Astrocyte (in vitro differentiated cells and primary cell): ENCODE results near the gene VSTM2L. TPM values are rescaled to one million over a fixed set of nuclear protein-coding genes. Genes with fewer than 3 reads are reported as not detected.
A peak's percentile ranks its signal among the peaks of the same experiment; 100 is the strongest.

Experiments used
- DNase-seq: peaks from one replicate; pipeline ENCODE4 v3.0.0-alpha.2; 2010; ENCODE audit warnings: low read depth
- FAIRE-seq: peaks from 2 replicates; lab custom pipeline; 2011; peaks lifted over from hg19 to GRCh38; lab: Jason Lieb, UNC
- H2AFZ ChIP-seq: 2 replicates; pipeline ENCODE4 v1.6.0; 2012; ENCODE audit warnings: low read depth, low read length, inconsistent platforms
- H3K27ac ChIP-seq: 2 replicates; pipeline ENCODE4 v1.5.1; 2011; ENCODE audit warnings: low read depth, low read length, inconsistent platforms
- H3K27me3 ChIP-seq: 2 replicates; pipeline ENCODE4 v1.6.0; 2011; ENCODE audit warnings: low read length, inconsistent platforms; ENCODE audit not compliant: insufficient read depth
- H3K36me3 ChIP-seq: 2 replicates; pipeline ENCODE4 v1.5.1; 2011; ENCODE audit warnings: low read length, inconsistent platforms; ENCODE audit not compliant: insufficient read depth
- H3K4me1 ChIP-seq: 2 replicates; pipeline ENCODE4 v1.5.1; 2011; ENCODE audit warnings: low read length, inconsistent platforms; ENCODE audit not compliant: insufficient read depth
- H3K4me2 ChIP-seq: 2 replicates; pipeline ENCODE4 v1.6.0; 2012; ENCODE audit warnings: low read length, inconsistent platforms
- H3K4me3 ChIP-seq: 2 replicates; pipeline ENCODE4 v1.5.1; 2011; ENCODE audit warnings: low read depth, mild to moderate bottlenecking, low read length, inconsistent platforms; ENCODE audit not compliant: insufficient read depth
- H3K79me2 ChIP-seq: 2 replicates; pipeline ENCODE4 v1.6.0; 2012; ENCODE audit warnings: mild to moderate bottlenecking, low read length, inconsistent platforms; ENCODE audit not compliant: insufficient read depth
- H3K9ac ChIP-seq: 2 replicates; pipeline ENCODE4 v1.6.0; 2012; ENCODE audit warnings: mild to moderate bottlenecking, low read length, inconsistent platforms
- H3K9me3 ChIP-seq: 2 replicates; pipeline ENCODE4 v1.5.1; 2012; ENCODE audit warnings: low read depth, mild to moderate bottlenecking, low read length, inconsistent platforms; ENCODE audit not compliant: insufficient read depth
- H4K20me1 ChIP-seq: 2 replicates; pipeline ENCODE4 v1.6.0; 2012; ENCODE audit warnings: low read length, inconsistent platforms; ENCODE audit not compliant: insufficient read depth
- H3K27ac Mint-ChIP-seq: one replicate; pipeline ENCODE4 v1.8.0; 2021; ENCODE audit warnings: mild to moderate bottlenecking, mixed read lengths; ENCODE audit not compliant: unreplicated experiment
- H3K27me3 Mint-ChIP-seq: one replicate; pipeline ENCODE4 v1.8.0; 2021; ENCODE audit warnings: low read depth, mixed read lengths; ENCODE audit not compliant: unreplicated experiment
- H3K36me3 Mint-ChIP-seq: one replicate; pipeline ENCODE4 v1.8.0; 2021; ENCODE audit warnings: low read depth, mixed read lengths; ENCODE audit not compliant: unreplicated experiment
- H3K4me1 Mint-ChIP-seq: one replicate; pipeline ENCODE4 v1.8.0; 2021; ENCODE audit warnings: low read depth, mixed read lengths; ENCODE audit not compliant: unreplicated experiment
- H3K4me3 Mint-ChIP-seq: one replicate; pipeline ENCODE4 v1.8.0; 2021; ENCODE audit warnings: mild to moderate bottlenecking, moderate library complexity, mixed read lengths; ENCODE audit not compliant: unreplicated experiment
- H3K9me3 Mint-ChIP-seq: one replicate; pipeline ENCODE4 v1.8.0; 2021; ENCODE audit warnings: mild to moderate bottlenecking, mixed read lengths; ENCODE audit not compliant: unreplicated experiment
- EZH2 ChIP-seq: IDR thresholded peaks from 2 replicates; pipeline ENCODE4 v1.6.1; 2012; ENCODE audit warnings: mild to moderate bottlenecking, low read length, inconsistent platforms; ENCODE audit not compliant: insufficient read depth
- total RNA-seq: library from RNA; stranded (reverse); gene quantifications from 2 replicates; pipeline ENCODE4 v1.2.1, GENCODE V29; 2021
- TF ChIP-seq, protein P1 (sequence below): IDR thresholded peaks from 2 replicates; pipeline ENCODE4 v1.5.1; 2011; ENCODE audit warnings: low read depth, mild to moderate bottlenecking, inconsistent platforms, low read length, moderate library complexity; ENCODE audit not compliant: insufficient read depth

The VSTM2L gene
- total RNA-seq, 1 donor from 2014 or later: 18.5 TPM

- H3K9me3 ChIP-seq: no peaks in the 10 kb centered on the region
- peaks cover 10% of the 10 kb centered on the region for H3K27me3 ChIP-seq
- H3K4me3 ChIP-seq: no peak overlapping the region
- Mint-ChIP-seq H3K27ac (no peak overlapping the region), H3K36me3 (no peaks in the 10 kb centered on the region), H3K4me3 (no peak overlapping the region), H3K27me3 (peaks cover 27% of the 10 kb centered on the region), H3K9me3 (no peaks in the 10 kb centered on the region), H3K4me1 (peaks cover 4% of the 10 kb centered on the region)
- no peaks in the 10 kb centered on the region for H3K79me2 ChIP-seq
- peaks cover 8% of the 10 kb centered on the region for H4K20me1 ChIP-seq
- H3K27ac ChIP-seq: no peak overlapping the region
- peaks cover 20% of the 10 kb centered on the region for H3K4me1 ChIP-seq
- H3K36me3 ChIP-seq: no peaks in the 10 kb centered on the region
- TF ChIP-seq, protein P1, sequence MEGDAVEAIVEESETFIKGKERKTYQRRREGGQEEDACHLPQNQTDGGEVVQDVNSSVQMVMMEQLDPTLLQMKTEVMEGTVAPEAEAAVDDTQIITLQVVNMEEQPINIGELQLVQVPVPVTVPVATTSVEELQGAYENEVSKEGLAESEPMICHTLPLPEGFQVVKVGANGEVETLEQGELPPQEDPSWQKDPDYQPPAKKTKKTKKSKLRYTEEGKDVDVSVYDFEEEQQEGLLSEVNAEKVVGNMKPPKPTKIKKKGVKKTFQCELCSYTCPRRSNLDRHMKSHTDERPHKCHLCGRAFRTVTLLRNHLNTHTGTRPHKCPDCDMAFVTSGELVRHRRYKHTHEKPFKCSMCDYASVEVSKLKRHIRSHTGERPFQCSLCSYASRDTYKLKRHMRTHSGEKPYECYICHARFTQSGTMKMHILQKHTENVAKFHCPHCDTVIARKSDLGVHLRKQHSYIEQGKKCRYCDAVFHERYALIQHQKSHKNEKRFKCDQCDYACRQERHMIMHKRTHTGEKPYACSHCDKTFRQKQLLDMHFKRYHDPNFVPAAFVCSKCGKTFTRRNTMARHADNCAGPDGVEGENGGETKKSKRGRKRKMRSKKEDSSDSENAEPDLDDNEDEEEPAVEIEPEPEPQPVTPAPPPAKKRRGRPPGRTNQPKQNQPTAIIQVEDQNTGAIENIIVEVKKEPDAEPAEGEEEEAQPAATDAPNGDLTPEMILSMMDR: no peak
- TF ChIP-seq EZH2: no peak
- peak overlapping the region; percentile 39 for H3K4me2 ChIP-seq
- H3K9ac ChIP-seq: no peak overlapping the region
- FAIRE-seq (no peak), DNase-seq (no peak)
- H2AFZ ChIP-seq: peak overlapping the region; percentile 34
These were observed 5.9 kb upstream of the VSTM2L start for GRCh38 chr20:37896932-37897548.

DNA sequence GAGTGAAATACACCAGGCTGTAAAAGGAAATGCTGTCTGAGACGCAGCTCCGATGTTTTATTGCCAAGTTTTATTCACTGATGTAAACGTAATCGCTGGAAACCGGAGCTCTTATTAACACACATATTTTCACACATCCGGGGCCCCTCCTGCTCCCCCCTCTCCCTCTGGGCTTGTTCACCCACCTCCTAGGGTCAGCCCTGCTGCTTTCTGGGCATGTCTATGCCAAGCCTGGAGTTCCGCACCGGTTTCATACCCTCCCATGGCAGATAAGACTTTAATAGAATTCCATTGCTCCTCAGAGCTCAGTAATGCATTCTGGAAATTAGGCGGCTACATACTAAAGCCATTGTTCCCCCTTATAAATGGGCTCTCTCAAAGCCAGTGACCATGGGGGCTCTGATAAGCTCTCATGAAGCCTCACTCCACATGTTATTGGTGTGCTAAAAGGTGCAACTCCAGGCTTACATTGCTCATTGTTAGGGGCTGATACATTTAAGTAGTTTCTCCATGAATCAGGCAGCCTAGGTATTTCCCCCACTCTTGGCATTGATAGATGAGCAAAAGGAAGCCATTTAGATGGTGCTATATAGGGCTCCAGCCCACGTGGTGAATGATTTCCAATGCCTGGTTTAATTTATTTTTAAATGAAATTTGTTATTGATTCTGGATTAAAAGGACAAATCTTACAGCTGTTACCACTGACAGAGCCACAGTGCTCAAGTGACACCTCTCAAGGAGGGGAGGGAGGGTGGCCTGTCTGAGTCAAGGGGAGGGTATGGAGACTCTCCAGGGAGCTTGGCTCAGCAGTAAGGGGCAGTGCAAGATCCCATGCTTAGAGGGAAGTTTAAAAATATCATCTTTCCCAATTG lies 4.5 kb upstream of the VSTM2L start:
- peaks cover 20% of the 10 kb centered on the region for H3K4me1 ChIP-seq
- peak; percentile 62 for DNase-seq

More for the DNA sequence above, 4.5 kb upstream of the VSTM2L start:
- H3K27me3 ChIP-seq: peaks cover 10% of the 10 kb centered on the region
- no peak overlapping the region for H3K9ac ChIP-seq
- Mint-ChIP-seq H3K36me3 (no peaks in the 10 kb centered on the region), H3K27ac (no peak overlapping the region), H3K27me3 (peaks cover 22% of the 10 kb centered on the region), H3K9me3 (no peaks in the 10 kb centered on the region), H3K4me3 (no peak overlapping the region), H3K4me1 (peaks cover 5% of the 10 kb centered on the region)
- H2AFZ ChIP-seq: no peak overlapping the region
- no peak overlapping the region for H3K27ac ChIP-seq
- H4K20me1 ChIP-seq: peaks cover 11% of the 10 kb centered on the region
- no peak for FAIRE-seq
- no peaks in the 10 kb centered on the region for H3K79me2 ChIP-seq
- no peak overlapping the region for H3K4me3 ChIP-seq
- H3K36me3 ChIP-seq: no peaks in the 10 kb centered on the region
- H3K4me2 ChIP-seq: peak overlapping the region; percentile 39
- TF ChIP-seq, protein P1: no peak
- TF ChIP-seq EZH2: no peak
- H3K9me3 ChIP-seq: no peaks in the 10 kb centered on the region
